Mucosa of stomach (tissue), 1 donor: ENCODE results near the gene UFC1.

Source experiments
- H3K27me3 ChIP-seq: one replicate; pipeline ENCODE4 v1.7.0; 2013; ENCODE audit warnings: mild to moderate bottlenecking, low read length; ENCODE audit not compliant: control insufficient read depth, insufficient read depth
- H3K36me3 ChIP-seq: one replicate; pipeline ENCODE4 v1.7.0; 2013; ENCODE audit warnings: low read length; ENCODE audit not compliant: control insufficient read depth, insufficient read depth
- H3K4me1 ChIP-seq: one replicate; pipeline ENCODE4 v1.7.0; 2013; ENCODE audit warnings: mild to moderate bottlenecking, low read length; ENCODE audit not compliant: control insufficient read depth, insufficient read depth
- H3K4me3 ChIP-seq: one replicate; pipeline ENCODE4 v1.7.0; 2013; ENCODE audit warnings: low read length
- H3K9ac ChIP-seq: one replicate; pipeline ENCODE4 v1.7.0; 2013; ENCODE audit warnings: mild to moderate bottlenecking, low read length, moderate library complexity
- H3K9me3 ChIP-seq: one replicate; pipeline ENCODE4 v1.7.0; 2013; ENCODE audit warnings: mild to moderate bottlenecking, low read length, moderate library complexity; ENCODE audit not compliant: control insufficient read depth
- donor health status: Pancreatic carcinoma.

UFC1 gene

GRCh38 chr1:161200421-161200991 is 46.7 kb downstream of the UFC1 start:
- no peaks in the 10 kb centered on the region for H3K27me3 ChIP-seq
- H3K4me3 ChIP-seq = no peak overlapping the region
- H3K9me3 ChIP-seq = no peaks in the 10 kb centered on the region
- no peaks in the 10 kb centered on the region for H3K36me3 ChIP-seq
- H3K4me1 ChIP-seq = peaks cover 46% of the 10 kb centered on the region
- peak overlapping the region; percentile 99 for H3K9ac ChIP-seq

GRCh38 chr1:161200992-161201835 is 47.4 kb downstream of the UFC1 start:
- Histone ChIP-seq H3K9ac (peak overlapping the region; percentile 99), H3K36me3 (no peaks in the 10 kb centered on the region), H3K4me1 (peaks cover 46% of the 10 kb centered on the region)

GRCh38 chr1:161201836-161202712 is 48.3 kb downstream of the UFC1 start, which contains the start of gene NDUFS2:
Gene NDUFS2, plus strand, starts transcription at chr1:161202367. Its CDS starts 19 bp downstream, at chr1:161202386.
- Histone ChIP-seq H3K36me3 (no peaks in the 10 kb centered on the region), H3K9me3 (no peaks in the 10 kb centered on the region), H3K4me3 (peak within 1 kb of the TSS; percentile 96), H3K9ac (peak within 1 kb of the TSS; percentile 99), H3K27me3 (no peaks in the 10 kb centered on the region), H3K4me1 (peaks cover 38% of the 10 kb centered on the region)

More at GRCh38 chr1:161200992-161201835, 47.4 kb downstream of the UFC1 start:
- Histone ChIP-seq H3K27me3 (no peaks in the 10 kb centered on the region), H3K9me3 (no peaks in the 10 kb centered on the region), H3K4me3 (peak overlapping the region; percentile 96)

GRCh38 chr1:161206411-161207140 is 52.8 kb downstream of the UFC1 start:
- Histone ChIP-seq H3K9me3 (no peaks in the 10 kb centered on the region), H3K4me3 (no peak overlapping the region), H3K4me1 (peaks cover 13% of the 10 kb centered on the region), H3K27me3 (no peaks in the 10 kb centered on the region), H3K9ac (no peak overlapping the region), H3K36me3 (peaks cover 22% of the 10 kb centered on the region)

GRCh38 chr1:161207173-161207572 is 53.4 kb downstream of the UFC1 start:
- no peak overlapping the region for H3K4me3 ChIP-seq

More at GRCh38 chr1:161207173-161207572, 53.4 kb downstream of the UFC1 start:
- Histone ChIP-seq H3K36me3 (peaks cover 22% of the 10 kb centered on the region), H3K9ac (no peak overlapping the region), H3K4me1 (peaks cover 10% of the 10 kb centered on the region), H3K9me3 (no peaks in the 10 kb centered on the region), H3K27me3 (no peaks in the 10 kb centered on the region)
